GM12892 (cell line): ENCODE results near the gene DHCR7.

Experiments
- POLR2A ChIP-seq: IDR thresholded peaks from 2 replicates; pipeline ENCODE4 v1.6.1; 2011; ENCODE audit warnings: low read depth, low read length, control low read depth
- POLR2AphosphoS5 ChIP-seq: IDR thresholded peaks from 2 replicates; pipeline ENCODE4 v1.6.1; 2011; ENCODE audit warnings: low read depth, low read length, control low read depth
- TAF1 ChIP-seq: IDR thresholded peaks from 2 replicates; pipeline ENCODE4 v1.6.1; 2011; ENCODE audit warnings: low read depth, mild to moderate bottlenecking, control low read depth, low read length, borderline replicate concordance

- TF ChIP-seq POLR2A (no peak), POLR2AphosphoS5 (no peak), TAF1 (no peak)
Measured at GRCh38 chr11:71483692-71484091, 35.5 kb upstream of the DHCR7 start.
